Dedifferentiated amniotic fluid mesenchymal stem cell (primary cell): ENCODE results near the gene LRRC51.
"Not testable (repeated sequence)": the region's sequence is repeated elsewhere in the genome, so short reads cannot be mapped to it uniquely, and the experiment has no call there.

Experiments
- DNase-seq: peaks from one replicate; pipeline ENCODE4 v3.0.0-alpha.2; 2016; ENCODE audit errors: extremely low spot score

Gene LRRC51

DNA sequence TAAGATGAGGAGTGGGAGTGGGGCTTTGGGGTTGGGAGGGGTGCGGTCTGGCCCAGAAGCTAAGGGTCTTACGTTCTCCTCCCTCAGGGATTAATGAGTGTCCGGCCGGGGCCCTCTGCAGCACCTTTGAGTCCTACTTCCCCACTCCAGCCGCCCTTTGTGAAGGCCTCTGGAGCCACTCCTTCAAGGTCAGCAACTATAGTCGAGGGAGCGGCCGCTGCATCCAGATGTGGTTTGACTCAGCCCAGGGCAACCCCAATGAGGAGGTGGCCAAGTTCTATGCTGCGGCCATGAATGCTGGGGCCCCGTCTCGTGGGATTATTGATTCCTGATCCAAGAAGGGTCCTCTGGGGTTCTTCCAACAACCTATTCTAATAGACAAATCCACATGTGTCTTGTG, 58.9 kb downstream of the LRRC51 start:
- DNase-seq: no peak

GRCh38 chr11:72140661-72141060, 60.0 kb downstream of the LRRC51 start:
- DNase-seq: no peak

- DNase-seq: peak; percentile 62
Measured at GRCh38 chr11:72141066-72141465, 60.4 kb downstream of the LRRC51 start.

DNA sequence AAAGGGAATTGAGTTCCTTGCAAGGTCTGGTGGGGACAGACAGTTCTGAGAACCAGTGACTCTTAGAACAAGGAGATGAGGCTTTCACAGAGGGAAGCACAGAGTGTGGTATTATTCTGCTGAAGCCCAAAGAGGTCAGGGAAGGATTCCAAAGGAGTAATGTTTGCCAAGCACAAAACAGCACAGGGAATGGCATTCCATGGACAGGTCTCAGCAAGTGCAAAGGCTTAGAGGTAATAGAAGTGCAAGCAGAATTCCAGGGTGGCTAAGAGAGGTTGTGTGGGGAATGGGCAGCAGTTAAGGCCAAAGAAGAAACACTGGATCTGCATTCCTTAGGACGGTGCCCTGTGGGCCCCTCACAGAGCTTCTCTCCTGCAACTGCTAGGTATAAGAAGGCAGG, 61.4 kb downstream of the LRRC51 start:
- not testable (repeated sequence) for DNase-seq

DNA sequence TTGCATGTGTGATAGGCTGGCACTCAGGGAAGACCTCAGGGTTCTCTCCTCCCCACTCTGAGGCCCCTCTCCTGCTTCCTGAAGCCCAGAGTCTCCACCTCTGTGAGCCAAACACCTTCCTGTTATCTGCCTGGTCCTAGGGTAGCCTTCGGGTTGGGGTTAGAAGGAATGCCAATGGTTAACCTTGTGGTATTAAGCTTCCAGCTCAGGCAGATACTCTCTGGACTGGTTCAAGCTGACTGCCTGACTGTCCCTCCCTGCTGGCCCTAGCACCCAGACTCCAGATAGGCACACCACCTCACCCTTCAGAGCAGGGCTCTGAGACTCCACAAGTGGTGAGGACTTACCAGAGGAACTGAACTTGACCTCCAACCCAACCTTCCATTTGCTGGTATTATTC, 61.9 kb downstream of the LRRC51 start:
- DNase-seq: not testable (repeated sequence)

GRCh38 chr11:72144807-72145565, 64.3 kb downstream of the LRRC51 start:
- peak; percentile 77 for DNase-seq
